ENCODE measurements around the gene RREB1.

The RREB1 gene

DNA sequence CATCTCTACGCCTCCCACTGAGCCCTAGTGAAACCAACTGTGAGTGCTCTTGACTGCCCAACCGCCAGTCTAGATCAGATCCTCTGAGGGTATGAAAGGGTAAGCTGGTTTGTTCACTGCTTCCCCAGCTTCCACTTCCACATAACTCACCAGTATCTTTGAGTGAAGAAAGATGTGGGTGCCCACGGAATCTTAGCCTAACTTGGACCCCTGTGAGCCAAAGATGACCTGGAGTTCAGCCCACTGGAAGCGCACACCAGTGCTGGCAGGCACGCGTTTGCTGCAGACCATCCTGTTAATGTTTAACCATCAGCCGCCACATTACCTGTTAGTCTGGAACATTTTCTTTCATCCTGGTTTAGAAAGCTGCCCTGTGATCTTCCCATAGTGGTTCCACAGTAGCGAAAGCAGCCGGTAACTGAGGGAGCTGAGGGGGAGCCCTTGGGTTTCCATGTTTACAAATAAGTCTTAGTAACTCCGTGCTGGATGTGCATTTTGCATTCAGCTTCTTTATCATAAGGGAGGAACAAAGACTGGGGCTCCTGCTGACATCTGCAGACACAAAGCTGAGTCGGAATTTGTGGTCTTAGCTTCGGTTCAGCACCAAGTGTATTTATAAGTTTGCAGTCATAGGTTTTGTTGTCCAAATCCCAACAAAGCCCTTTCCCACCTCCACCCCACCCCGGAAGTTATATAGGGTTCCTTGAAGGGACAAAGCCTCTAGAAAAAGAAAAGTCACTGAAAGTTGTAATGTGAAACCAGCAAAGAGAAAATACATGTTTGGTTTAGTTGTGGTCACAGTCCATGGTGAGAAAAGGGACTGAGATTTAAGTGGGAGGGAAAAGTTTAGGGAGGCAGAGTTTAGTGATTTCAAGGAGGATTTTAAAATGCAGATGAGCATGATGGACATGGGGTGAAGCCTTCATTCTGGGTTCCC lies 134.2 kb downstream of the RREB1 start:
- H3K4me3 ChIP-seq (replicated peaks; ENCODE audit: low read depth, low read length), result no peak overlapping the region
- TF ChIP-seq, protein P1, sequence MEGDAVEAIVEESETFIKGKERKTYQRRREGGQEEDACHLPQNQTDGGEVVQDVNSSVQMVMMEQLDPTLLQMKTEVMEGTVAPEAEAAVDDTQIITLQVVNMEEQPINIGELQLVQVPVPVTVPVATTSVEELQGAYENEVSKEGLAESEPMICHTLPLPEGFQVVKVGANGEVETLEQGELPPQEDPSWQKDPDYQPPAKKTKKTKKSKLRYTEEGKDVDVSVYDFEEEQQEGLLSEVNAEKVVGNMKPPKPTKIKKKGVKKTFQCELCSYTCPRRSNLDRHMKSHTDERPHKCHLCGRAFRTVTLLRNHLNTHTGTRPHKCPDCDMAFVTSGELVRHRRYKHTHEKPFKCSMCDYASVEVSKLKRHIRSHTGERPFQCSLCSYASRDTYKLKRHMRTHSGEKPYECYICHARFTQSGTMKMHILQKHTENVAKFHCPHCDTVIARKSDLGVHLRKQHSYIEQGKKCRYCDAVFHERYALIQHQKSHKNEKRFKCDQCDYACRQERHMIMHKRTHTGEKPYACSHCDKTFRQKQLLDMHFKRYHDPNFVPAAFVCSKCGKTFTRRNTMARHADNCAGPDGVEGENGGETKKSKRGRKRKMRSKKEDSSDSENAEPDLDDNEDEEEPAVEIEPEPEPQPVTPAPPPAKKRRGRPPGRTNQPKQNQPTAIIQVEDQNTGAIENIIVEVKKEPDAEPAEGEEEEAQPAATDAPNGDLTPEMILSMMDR (IDR thresholded peaks at IDR 0.05; ENCODE audit: insufficient read depth, low read length, poor library complexity, severe bottlenecking), result no peak
- peaks cover 30% of the 10 kb centered on the region for H3K36me3 ChIP-seq (ENCODE audit: control insufficient read depth, insufficient read depth, low read length)
- DNase-seq (ENCODE audit: extremely low read depth, insufficient read length), result no peak
- no peaks in the 10 kb centered on the region for H3K27me3 ChIP-seq (replicated peaks; ENCODE audit: control insufficient read depth, insufficient read depth, low read length)

GRCh38 chr6:7242835-7243178 lies 135.0 kb downstream of the RREB1 start:
- no peak overlapping the region for H3K4me3 ChIP-seq (replicated peaks; ENCODE audit: low read depth, low read length)
- H3K36me3 ChIP-seq (ENCODE audit: control insufficient read depth, insufficient read depth, low read length), result peaks cover 37% of the 10 kb centered on the region
- no peak for DNase-seq (ENCODE audit: extremely low read depth, insufficient read length)
- H3K27me3 ChIP-seq (replicated peaks; ENCODE audit: control insufficient read depth, insufficient read depth, low read length), result no peaks in the 10 kb centered on the region
- TF ChIP-seq, protein P1 (IDR thresholded peaks at IDR 0.05; ENCODE audit: insufficient read depth, low read length, poor library complexity, severe bottlenecking), result no peak

- DNase-seq (ENCODE audit: extremely low read depth, insufficient read length), result no peak
- no peaks in the 10 kb centered on the region for H3K27me3 ChIP-seq (replicated peaks; ENCODE audit: control insufficient read depth, insufficient read depth, low read length)
- H3K4me3 ChIP-seq (replicated peaks; ENCODE audit: low read depth, low read length), result no peak overlapping the region
- H3K36me3 ChIP-seq (ENCODE audit: control insufficient read depth, insufficient read depth, low read length), result peaks cover 41% of the 10 kb centered on the region
- TF ChIP-seq, protein P1 (IDR thresholded peaks at IDR 0.05; ENCODE audit: insufficient read depth, low read length, poor library complexity, severe bottlenecking), result peak; percentile 83
These were observed 135.6 kb downstream of the RREB1 start for GRCh38 chr6:7243179-7243981.

- Histone ChIP-seq H3K36me3 (ENCODE audit: control insufficient read depth, insufficient read depth, low read length) (peaks cover 42% of the 10 kb centered on the region), H3K27me3 (replicated peaks; ENCODE audit: control insufficient read depth, insufficient read depth, low read length) (no peaks in the 10 kb centered on the region), H3K4me3 (replicated peaks; ENCODE audit: low read depth, low read length) (no peak overlapping the region)
- no peak for DNase-seq (ENCODE audit: extremely low read depth, insufficient read length)
- TF ChIP-seq, protein P1 (IDR thresholded peaks at IDR 0.05; ENCODE audit: insufficient read depth, low read length, poor library complexity, severe bottlenecking), result no peak
These were observed 138.1 kb downstream of the RREB1 start for GRCh38 chr6:7245668-7246393.

GRCh38 chr6:7246401-7247178 lies 138.8 kb downstream of the RREB1 start:
- TF ChIP-seq, protein P1 (IDR thresholded peaks at IDR 0.05; ENCODE audit: insufficient read depth, low read length, poor library complexity, severe bottlenecking), result no peak

More at GRCh38 chr6:7246401-7247178, 138.8 kb downstream of the RREB1 start:
- H3K27me3 ChIP-seq (replicated peaks; ENCODE audit: control insufficient read depth, insufficient read depth, low read length), result no peaks in the 10 kb centered on the region
- H3K36me3 ChIP-seq (ENCODE audit: control insufficient read depth, insufficient read depth, low read length), result peaks cover 37% of the 10 kb centered on the region
- DNase-seq (ENCODE audit: extremely low read depth, insufficient read length), result no peak
- H3K4me3 ChIP-seq (replicated peaks; ENCODE audit: low read depth, low read length), result no peak overlapping the region
